HuH-7.5 (cell line): ENCODE data around the gene GMPPB.
A peak's percentile ranks its signal among the peaks of the same experiment; 100 is the strongest.
"Not testable (repeated sequence)": the region's sequence is repeated elsewhere in the genome, so short reads cannot be mapped to it uniquely, and the experiment has no call there.

Experiments used
- DNase-seq: peaks from one replicate; pipeline ENCODE4 v3.0.0; 2011; ENCODE audit warnings: low spot score

Gene GMPPB

GRCh38 chr3:49723628-49724551, at the start of gene GMPPB:
TSS of gene GMPPB (minus strand) at chr3:49723951. CDS start at chr3:49723726, 225 bp downstream.
- peak; percentile 97 for DNase-seq

- DNase-seq = no peak
Observed at GRCh38 chr3:49772703-49773102, 49.0 kb upstream of the GMPPB start.

GRCh38 chr3:49771340-49771938, 47.7 kb upstream of the GMPPB start:
- DNase-seq = no peak

GRCh38 chr3:49769926-49770325, 46.2 kb upstream of the GMPPB start:
- no peak for DNase-seq

GRCh38 chr3:49769286-49769915, 45.6 kb upstream of the GMPPB start:
- DNase-seq = no peak

- DNase-seq = no peak
Observed at GRCh38 chr3:49763981-49764380, 40.2 kb upstream of the GMPPB start.

GRCh38 chr3:49761661-49762060, 37.9 kb upstream of the GMPPB start:
- DNase-seq = no peak

- no peak for DNase-seq
Observed at GRCh38 chr3:49759226-49759625, 35.5 kb upstream of the GMPPB start.

GRCh38 chr3:49757197-49757596, 33.4 kb upstream of the GMPPB start:
- no peak for DNase-seq

GRCh38 chr3:49756036-49756435, 32.3 kb upstream of the GMPPB start:
- DNase-seq = no peak

- no peak for DNase-seq
Observed at GRCh38 chr3:49754536-49754935, 30.8 kb upstream of the GMPPB start.

GRCh38 chr3:49751501-49751900, 27.8 kb upstream of the GMPPB start:
- no peak for DNase-seq

GRCh38 chr3:49750056-49750455, 26.3 kb upstream of the GMPPB start:
- no peak for DNase-seq

GRCh38 chr3:49748874-49749273, 25.1 kb upstream of the GMPPB start:
- DNase-seq = not testable (repeated sequence)

- DNase-seq = no peak
Observed at GRCh38 chr3:49747792-49748480, 24.2 kb upstream of the GMPPB start.

- no peak for DNase-seq
Observed at GRCh38 chr3:49745986-49746385, 22.2 kb upstream of the GMPPB start.

- no peak for DNase-seq
Observed at GRCh38 chr3:49740427-49740826, 16.7 kb upstream of the GMPPB start.

GRCh38 chr3:49738067-49738713, 14.4 kb upstream of the GMPPB start:
- DNase-seq = no peak

GRCh38 chr3:49734752-49735151, 11.0 kb upstream of the GMPPB start:
- no peak for DNase-seq

- no peak for DNase-seq
Observed at GRCh38 chr3:49733551-49733950, 9.8 kb upstream of the GMPPB start.

GRCh38 chr3:49732597-49732996, 8.8 kb upstream of the GMPPB start:
- DNase-seq = no peak
